HK-2 (cell line): ENCODE measurements around the gene KDSR.

ENCODE experiments used
- DNase-seq: peaks from one replicate; pipeline ENCODE4 v3.0.0-alpha.2; 2018; ENCODE audit not compliant: unreplicated experiment

KDSR gene

GRCh38 chr18:63306819-63307550 is 60.0 kb downstream of the KDSR start:
- no peak for DNase-seq

- DNase-seq: no peak
These were observed 60.8 kb downstream of the KDSR start for GRCh38 chr18:63306249-63306648.

GRCh38 chr18:63303547-63303946 is 63.5 kb downstream of the KDSR start:
- no peak for DNase-seq

GRCh38 chr18:63302636-63303405 is 64.2 kb downstream of the KDSR start:
- DNase-seq: no peak

- no peak for DNase-seq
These were observed 64.8 kb downstream of the KDSR start for GRCh38 chr18:63302220-63302619.

- no peak for DNase-seq
These were observed 65.6 kb downstream of the KDSR start for GRCh38 chr18:63301434-63301833.

- no peak for DNase-seq
These were observed 66.9 kb downstream of the KDSR start for GRCh38 chr18:63299837-63300745.

- DNase-seq: no peak
These were observed 68.3 kb downstream of the KDSR start for GRCh38 chr18:63298400-63299365.

GRCh38 chr18:63297687-63298399 is 69.2 kb downstream of the KDSR start:
- DNase-seq: no peak

- no peak for DNase-seq
These were observed 73.1 kb downstream of the KDSR start for GRCh38 chr18:63293935-63294334.

GRCh38 chr18:63292831-63293683 is 73.9 kb downstream of the KDSR start:
- no peak for DNase-seq

- DNase-seq: no peak
These were observed 75.7 kb downstream of the KDSR start for GRCh38 chr18:63291278-63291677.

- DNase-seq: no peak
These were observed 76.2 kb downstream of the KDSR start for GRCh38 chr18:63290821-63291200.

GRCh38 chr18:63290166-63290820 is 76.7 kb downstream of the KDSR start:
- no peak for DNase-seq

GRCh38 chr18:63288311-63288710 is 78.7 kb downstream of the KDSR start:
- DNase-seq: no peak

- DNase-seq: no peak
These were observed 79.2 kb downstream of the KDSR start for GRCh38 chr18:63287691-63288220.

- no peak for DNase-seq
These were observed 80.1 kb downstream of the KDSR start for GRCh38 chr18:63286926-63287325.

- DNase-seq: no peak
These were observed 81.9 kb downstream of the KDSR start for GRCh38 chr18:63284827-63285733.
